Head of caudate nucleus (tissue), 42 donors: ENCODE measurements around the gene GPC3.
"Not testable (repeated sequence)": the region's sequence is repeated elsewhere in the genome, so short reads cannot be mapped to it uniquely, and the experiment has no call there.

Experiments
- DNase-seq, 42 donors: peaks; one replicate each; pipeline versions ENCODE4 v3.0.0 to v3.0.0-alpha.2; 2020 to 2021; ENCODE audit warnings: mixed read lengths in 7 of 42
- intact Hi-C: fragments of 100-400 bp; cut with DNase I; formaldehyde crosslinking; loops from one replicate; pipeline ENCODE4 v1.15.0; 2022

Gene GPC3

GRCh38 chrX:133911825-133912495 lies 73.4 kb downstream of the GPC3 start:
- DNase-seq, result no peak
- intact Hi-C loops, result no loop called here

- intact Hi-C loops, result no loop called here
- no peak for DNase-seq
These were observed 74.9 kb downstream of the GPC3 start for GRCh38 chrX:133910539-133910938.

GRCh38 chrX:133909888-133910287 lies 75.5 kb downstream of the GPC3 start:
- intact Hi-C loops, result no loop called here
- DNase-seq, result no peak

- no peak for DNase-seq
- intact Hi-C loops, result no loop called here
These were observed 77.0 kb downstream of the GPC3 start for GRCh38 chrX:133908223-133908955.

- no peak for DNase-seq
- intact Hi-C loops, result no loop called here
These were observed 77.8 kb downstream of the GPC3 start for GRCh38 chrX:133907606-133908005.

GRCh38 chrX:133905305-133905704 lies 80.1 kb downstream of the GPC3 start:
- DNase-seq, result no peak
- intact Hi-C loops, result no loop called here

- intact Hi-C loops, result no loop called here
- no peak for DNase-seq
These were observed 87.7 kb downstream of the GPC3 start for GRCh38 chrX:133897593-133898163.

- no peak for DNase-seq
- intact Hi-C loops, result no loop called here
These were observed 93.1 kb downstream of the GPC3 start for GRCh38 chrX:133892337-133892736.

GRCh38 chrX:133888984-133889383 lies 96.4 kb downstream of the GPC3 start:
- intact Hi-C loops, result no loop called here
- no peak for DNase-seq

- intact Hi-C loops, DNase-seq: not testable (repeated sequence)
These were observed 97.3 kb downstream of the GPC3 start for GRCh38 chrX:133888084-133888483.

GRCh38 chrX:133884430-133885394 lies 100.7 kb downstream of the GPC3 start:
- DNase-seq, result no peak
- intact Hi-C loops, result no loop called here

- intact Hi-C loops, result no loop called here
These were observed 103.5 kb downstream of the GPC3 start for GRCh38 chrX:133881893-133882292.

GRCh38 chrX:133881007-133881406 lies 104.4 kb downstream of the GPC3 start:
- intact Hi-C loops, result no loop called here
- DNase-seq, result no peak

More at GRCh38 chrX:133881893-133882292, 103.5 kb downstream of the GPC3 start:
- DNase-seq, result no peak

- DNase-seq, result no peak
- intact Hi-C loops, result no loop called here
These were observed 105.4 kb downstream of the GPC3 start for GRCh38 chrX:133880032-133880443.

GRCh38 chrX:133878710-133879109 lies 106.7 kb downstream of the GPC3 start:
- DNase-seq, result no peak
- intact Hi-C loops, result no loop called here

GRCh38 chrX:133876646-133877045 lies 108.7 kb downstream of the GPC3 start:
- DNase-seq, result no peak
- intact Hi-C loops, result no loop called here

- DNase-seq, result no peak
- intact Hi-C loops, result no loop called here
These were observed 116.1 kb downstream of the GPC3 start for GRCh38 chrX:133869270-133869669.

- intact Hi-C loops, result no loop called here
These were observed 116.7 kb downstream of the GPC3 start for GRCh38 chrX:133868682-133869081.

GRCh38 chrX:133868250-133868649 lies 117.1 kb downstream of the GPC3 start:
- intact Hi-C loops, result no loop called here

More at GRCh38 chrX:133868682-133869081, 116.7 kb downstream of the GPC3 start:
- DNase-seq, result no peak

More at GRCh38 chrX:133868250-133868649, 117.1 kb downstream of the GPC3 start:
- no peak for DNase-seq
